GM10266 (cell line): ENCODE data around the gene CDNF.
A peak's percentile ranks its signal among the peaks of the same experiment; 100 is the strongest.

Experiments
- DNase-seq: peaks from one replicate; pipeline ENCODE4 v3.0.0; 2012; ENCODE audit errors: extremely low spot score
- CTCF ChIP-seq: IDR thresholded peaks from 2 replicates; pipeline ENCODE4 v1.5.1; 2012; ENCODE audit warnings: mild to moderate bottlenecking, low read depth; ENCODE audit not compliant: control insufficient read depth, insufficient read depth; ENCODE audit errors: missing control alignments

The CDNF gene

DNA sequence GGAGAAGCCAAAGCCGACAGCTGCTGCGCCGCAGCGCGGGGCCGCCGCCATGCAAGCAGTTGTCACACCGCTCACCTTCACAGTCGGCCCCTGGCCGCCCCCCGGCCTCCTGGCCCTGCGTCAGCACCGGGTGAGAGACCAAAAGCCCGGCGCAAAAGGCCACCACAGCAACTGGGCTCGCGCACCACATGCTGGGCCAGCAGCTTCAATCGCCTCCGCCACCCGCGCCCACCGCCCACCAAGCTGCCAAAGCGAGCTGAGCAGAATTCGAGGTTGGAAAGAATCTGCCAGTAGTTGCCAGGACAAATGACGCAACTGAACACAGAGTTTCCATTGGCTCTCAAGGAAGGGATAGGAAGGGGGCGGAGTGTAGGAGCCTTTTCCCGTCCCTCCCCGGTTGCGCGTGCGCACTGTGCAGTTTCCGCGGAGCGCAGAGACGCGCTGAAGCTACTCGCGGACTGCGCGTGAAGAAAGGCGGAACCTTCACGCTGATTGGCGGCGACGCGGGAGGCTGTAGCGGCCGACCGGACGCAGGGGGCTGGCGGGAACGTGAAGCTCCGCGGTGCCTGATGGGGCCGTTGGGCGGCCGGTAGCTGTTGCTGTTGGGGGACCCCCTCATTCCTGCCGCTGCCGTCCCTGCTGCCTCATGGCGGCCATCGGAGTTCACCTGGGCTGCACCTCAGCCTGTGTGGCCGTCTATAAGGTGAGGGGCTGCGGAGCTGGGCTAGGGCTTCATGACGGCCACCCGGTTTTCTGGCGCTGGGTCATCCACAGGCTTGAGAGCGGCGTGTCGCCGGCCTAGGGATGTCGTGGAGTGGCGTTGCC, at the start of gene CDNF, which contains the start of the genes HSPA14 and MSANTD7:
CDNF (minus strand) TSS at position 281 of the 825 bp plus-strand sequence; CDS start at position 190, 91 bp downstream.
HSPA14 (plus strand) TSS at position 550 of the 825 bp plus-strand sequence; CDS start at position 647, 97 bp downstream.
MSANTD7 (plus strand) TSS at position 550 of the 825 bp plus-strand sequence. CDS start 3,979 bp downstream, outside the sequence.
- no peak for TF ChIP-seq CTCF
- peak; percentile 97 for DNase-seq

DNA sequence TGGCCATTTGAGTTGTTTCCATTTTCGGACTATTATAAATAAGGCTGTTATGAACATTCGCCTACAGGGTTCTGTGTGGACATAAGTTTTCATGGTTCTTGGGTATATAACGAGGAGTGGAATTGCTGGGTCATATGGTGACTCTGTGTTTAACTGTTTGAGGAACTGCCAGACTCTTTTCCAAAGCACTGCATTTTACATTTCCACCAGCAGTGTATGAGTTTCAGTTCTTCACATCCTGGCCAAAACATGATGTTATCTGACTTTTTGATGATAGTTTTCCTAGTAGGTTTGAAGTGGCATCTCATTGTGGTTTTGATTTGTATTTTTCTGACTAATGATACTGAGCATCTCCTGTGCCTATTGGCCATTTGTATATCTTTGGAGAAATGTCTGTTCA, 46.2 kb upstream of the CDNF start:
- DNase-seq = no peak
- no peak for TF ChIP-seq CTCF

- DNase-seq = no peak
- TF ChIP-seq CTCF = no peak
These were observed 42.4 kb upstream of the CDNF start for GRCh38 chr10:14880229-14880628.

DNA sequence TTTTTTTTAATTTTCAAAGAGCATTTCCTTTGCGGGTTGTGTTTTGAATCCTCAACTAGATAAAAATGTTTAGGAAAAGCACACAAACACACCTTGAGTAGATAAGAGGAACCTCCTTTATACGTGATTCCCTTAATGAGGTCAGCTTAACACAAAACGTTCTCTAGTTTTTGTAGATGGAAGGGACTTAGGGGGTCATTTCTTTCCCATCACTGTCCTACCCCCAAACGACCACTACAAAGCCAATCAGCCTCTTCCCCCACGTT, 42.0 kb upstream of the CDNF start:
- no peak for TF ChIP-seq CTCF
- DNase-seq = peak; percentile 10

DNA sequence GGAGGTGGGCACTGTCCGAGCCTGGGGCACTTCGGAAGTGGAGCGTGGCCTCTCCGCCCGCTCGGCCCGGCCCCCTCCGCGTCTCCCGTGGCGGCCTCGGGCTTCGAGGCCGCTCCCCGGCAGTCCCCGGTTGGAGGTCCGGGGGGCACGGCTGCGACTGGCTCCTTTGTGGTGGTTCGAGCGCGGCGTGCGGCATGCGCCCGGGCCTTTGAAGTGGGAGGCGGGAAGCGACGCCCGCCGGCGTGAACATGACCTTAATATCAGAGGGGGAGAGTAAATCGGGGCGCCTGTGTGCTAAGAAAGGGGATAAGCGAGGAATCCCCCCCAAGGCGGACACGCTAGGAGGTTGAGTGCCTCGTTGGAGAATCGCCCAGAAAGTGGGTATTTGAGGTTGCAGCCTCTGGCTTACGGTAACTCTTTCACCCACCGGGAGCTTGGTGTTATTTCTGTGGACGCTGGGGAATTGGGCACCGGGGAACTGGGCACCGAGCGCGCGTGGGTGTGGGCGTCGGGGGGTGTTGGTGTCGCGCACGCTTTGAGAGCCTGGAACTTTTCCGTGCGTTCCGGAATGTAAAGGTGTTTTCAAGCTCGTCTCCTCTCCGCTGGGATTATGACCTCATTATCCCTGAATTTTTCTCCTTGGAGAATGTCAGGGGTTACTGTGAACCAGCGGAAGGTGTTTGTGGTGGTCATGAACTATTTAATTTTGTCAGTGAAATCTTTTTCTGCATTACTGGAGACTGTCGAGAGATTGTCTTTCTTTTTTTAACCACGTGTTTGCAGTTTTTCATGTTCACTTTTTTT, 41.5 kb upstream of the CDNF start:
- DNase-seq = peak; percentile 28

GRCh38 chr10:14878266-14879123, 40.7 kb upstream of the CDNF start, which contains the start of gene SUV39H2:
Gene SUV39H2, plus strand, starts transcription at chr10:14878866. Its CDS starts 23 bp downstream, at chr10:14878889.
- DNase-seq = peak; percentile 100
- TF ChIP-seq CTCF = peak; percentile 31

More for the DNA sequence above, 41.5 kb upstream of the CDNF start:
- TF ChIP-seq CTCF = no peak
